ENCODE results near the gene SLC12A8. TPM values are rescaled to one million over a fixed set of nuclear protein-coding genes. Genes with fewer than 3 reads are reported as not detected.

The SLC12A8 gene
- total RNA-seq, 1 donor from 2014 or later = 9.2 TPM

DNA sequence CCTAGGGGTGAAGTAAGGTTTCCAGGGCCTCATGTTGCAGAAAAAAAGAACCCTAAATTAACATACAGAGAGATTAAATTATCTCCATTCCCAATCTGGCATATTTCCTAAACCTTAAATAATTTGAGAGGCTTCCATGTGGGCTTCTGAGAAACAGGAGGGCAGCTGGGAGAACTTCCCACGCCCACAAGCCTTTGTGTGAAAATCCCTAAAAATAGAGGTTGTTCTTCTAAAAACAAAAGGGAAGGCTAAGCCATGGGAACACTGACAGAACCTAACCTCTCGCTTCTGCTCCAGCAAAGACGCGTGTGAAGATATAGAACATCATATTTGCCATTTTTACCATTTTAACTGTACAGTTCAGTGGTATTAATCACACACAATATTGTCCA is 812 bp upstream of the SLC12A8 start:
- Mint-ChIP-seq H3K9me3 (ENCODE audit: low read depth) (no peaks in the 10 kb centered on the region), H3K27ac (no peak overlapping the region)

DNA sequence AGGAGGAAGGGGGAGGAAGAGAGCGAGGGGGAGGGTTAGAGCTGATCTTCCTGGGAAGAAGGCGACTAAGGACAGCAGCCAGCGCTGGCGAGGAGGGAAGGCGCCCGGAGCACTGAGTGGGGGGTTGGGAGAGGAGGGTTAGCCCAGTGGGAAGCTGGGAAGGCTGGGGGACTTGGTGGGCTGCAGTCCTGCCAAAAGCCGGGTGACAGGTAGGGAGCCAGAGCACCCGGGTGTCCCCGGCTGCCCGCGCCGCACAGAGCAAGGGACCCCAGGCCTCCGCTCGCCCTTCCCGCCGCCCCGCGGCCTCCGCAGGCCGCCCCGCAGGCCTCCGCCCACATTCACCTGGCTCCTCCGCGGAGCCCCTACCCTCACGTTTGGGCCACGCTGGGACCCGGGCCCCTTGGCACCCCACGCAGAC is 448 bp downstream of the SLC12A8 start:
- Mint-ChIP-seq H3K36me3 (ENCODE audit: insufficient read depth) (peaks cover 2% of the 10 kb centered on the region), H3K27me3 (peaks cover 18% of the 10 kb centered on the region), H3K4me1 (ENCODE audit: low read depth) (peaks cover 18% of the 10 kb centered on the region), H3K4me3 (ENCODE audit: low read depth) (peak overlapping the region; percentile 73), H3K27ac (peak overlapping the region; percentile 47), H3K9me3 (ENCODE audit: low read depth) (no peaks in the 10 kb centered on the region)
- DNase-seq (ENCODE audit: low spot score, unreplicated experiment) = peak; percentile 11
- TF ChIP-seq, protein P1, sequence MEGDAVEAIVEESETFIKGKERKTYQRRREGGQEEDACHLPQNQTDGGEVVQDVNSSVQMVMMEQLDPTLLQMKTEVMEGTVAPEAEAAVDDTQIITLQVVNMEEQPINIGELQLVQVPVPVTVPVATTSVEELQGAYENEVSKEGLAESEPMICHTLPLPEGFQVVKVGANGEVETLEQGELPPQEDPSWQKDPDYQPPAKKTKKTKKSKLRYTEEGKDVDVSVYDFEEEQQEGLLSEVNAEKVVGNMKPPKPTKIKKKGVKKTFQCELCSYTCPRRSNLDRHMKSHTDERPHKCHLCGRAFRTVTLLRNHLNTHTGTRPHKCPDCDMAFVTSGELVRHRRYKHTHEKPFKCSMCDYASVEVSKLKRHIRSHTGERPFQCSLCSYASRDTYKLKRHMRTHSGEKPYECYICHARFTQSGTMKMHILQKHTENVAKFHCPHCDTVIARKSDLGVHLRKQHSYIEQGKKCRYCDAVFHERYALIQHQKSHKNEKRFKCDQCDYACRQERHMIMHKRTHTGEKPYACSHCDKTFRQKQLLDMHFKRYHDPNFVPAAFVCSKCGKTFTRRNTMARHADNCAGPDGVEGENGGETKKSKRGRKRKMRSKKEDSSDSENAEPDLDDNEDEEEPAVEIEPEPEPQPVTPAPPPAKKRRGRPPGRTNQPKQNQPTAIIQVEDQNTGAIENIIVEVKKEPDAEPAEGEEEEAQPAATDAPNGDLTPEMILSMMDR (IDR thresholded peaks at IDR 0.05; ENCODE audit: unreplicated experiment) = no peak

More for the DNA sequence above, 812 bp upstream of the SLC12A8 start:
- peak overlapping the region; percentile 69 for H3K4me3 Mint-ChIP-seq (ENCODE audit: low read depth)
- H3K4me1 Mint-ChIP-seq (ENCODE audit: low read depth) = peaks cover 13% of the 10 kb centered on the region
- no peak for DNase-seq (ENCODE audit: low spot score, unreplicated experiment)
- peaks cover 18% of the 10 kb centered on the region for H3K27me3 Mint-ChIP-seq
- TF ChIP-seq, protein P1 (IDR thresholded peaks at IDR 0.05; ENCODE audit: unreplicated experiment) = no peak
- H3K36me3 Mint-ChIP-seq (ENCODE audit: insufficient read depth) = peaks cover 2% of the 10 kb centered on the region

DNA sequence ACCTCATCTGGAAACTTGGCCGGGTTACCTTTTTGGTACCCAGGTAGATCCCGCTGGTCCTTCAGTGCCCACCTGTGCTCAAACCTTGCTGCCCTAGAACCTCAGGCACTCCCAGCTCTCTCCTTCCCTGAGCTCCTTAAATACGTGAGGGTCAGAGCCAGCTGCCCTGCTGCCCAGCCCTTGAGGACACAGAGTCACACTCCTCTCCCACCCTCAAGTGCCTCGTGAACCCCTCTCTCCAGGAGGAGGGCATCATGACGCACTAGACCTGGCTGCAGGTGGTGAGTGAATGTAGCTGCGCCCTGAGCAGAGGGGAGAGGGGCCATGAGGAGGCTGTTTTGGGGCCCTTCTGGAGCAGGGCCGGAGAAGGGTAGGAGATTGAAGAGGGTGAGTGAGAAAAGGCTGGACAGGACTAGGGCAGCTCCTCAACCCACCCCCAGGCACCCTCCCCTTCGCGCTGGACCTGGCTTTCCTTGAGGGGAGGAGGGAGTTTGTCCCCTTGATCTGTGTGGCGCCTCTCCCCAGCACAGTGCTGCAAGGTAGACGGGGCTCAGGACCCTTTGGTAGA is 941 bp downstream of the SLC12A8 start:
- peaks cover 18% of the 10 kb centered on the region for H3K27me3 Mint-ChIP-seq
- DNase-seq (ENCODE audit: low spot score, unreplicated experiment) = no peak
- TF ChIP-seq, protein P1 (IDR thresholded peaks at IDR 0.05; ENCODE audit: unreplicated experiment) = no peak
- H3K27ac Mint-ChIP-seq = peak overlapping the region; percentile 47
- peak overlapping the region; percentile 73 for H3K4me3 Mint-ChIP-seq (ENCODE audit: low read depth)
- peaks cover 2% of the 10 kb centered on the region for H3K36me3 Mint-ChIP-seq (ENCODE audit: insufficient read depth)
- no peaks in the 10 kb centered on the region for H3K9me3 Mint-ChIP-seq (ENCODE audit: low read depth)
- peaks cover 18% of the 10 kb centered on the region for H3K4me1 Mint-ChIP-seq (ENCODE audit: low read depth)

DNA sequence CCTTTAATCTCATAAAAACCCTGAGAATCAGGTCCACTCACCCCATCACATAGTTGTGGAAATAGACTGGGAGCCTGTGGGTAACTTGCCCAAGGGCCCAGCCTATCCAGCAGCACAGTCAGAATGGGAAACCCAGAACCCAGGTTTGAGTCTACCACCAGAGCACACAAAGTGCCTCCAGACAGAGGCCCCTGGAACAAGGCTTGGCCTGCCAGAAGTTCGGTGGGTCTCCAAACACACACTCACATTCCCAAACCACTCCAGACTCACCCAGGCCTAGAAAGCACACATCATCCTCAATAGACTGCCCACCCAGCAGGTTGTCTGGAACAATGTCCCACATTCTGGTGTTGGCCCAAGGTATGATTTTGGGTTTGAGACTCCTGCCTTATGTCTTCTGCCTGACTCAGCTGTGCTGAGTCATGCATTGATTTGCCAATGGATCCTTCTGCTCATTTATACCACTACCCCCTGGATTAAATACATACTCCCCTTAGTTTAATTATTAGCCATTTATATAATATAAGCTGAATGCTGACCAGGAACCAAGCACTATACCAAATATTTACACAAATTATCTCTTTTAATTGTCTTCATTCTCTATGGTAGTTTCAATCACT is 4.5 kb downstream of the SLC12A8 start:
- Mint-ChIP-seq H3K27me3 (peaks cover 8% of the 10 kb centered on the region), H3K9me3 (ENCODE audit: low read depth) (peaks cover 3% of the 10 kb centered on the region), H3K4me3 (ENCODE audit: low read depth) (no peak overlapping the region), H3K27ac (no peak overlapping the region), H3K4me1 (ENCODE audit: low read depth) (peaks cover 11% of the 10 kb centered on the region), H3K36me3 (ENCODE audit: insufficient read depth) (peaks cover 3% of the 10 kb centered on the region)
- TF ChIP-seq, protein P1 (IDR thresholded peaks at IDR 0.05; ENCODE audit: unreplicated experiment) = no peak
- no peak for DNase-seq (ENCODE audit: low spot score, unreplicated experiment)

DNA sequence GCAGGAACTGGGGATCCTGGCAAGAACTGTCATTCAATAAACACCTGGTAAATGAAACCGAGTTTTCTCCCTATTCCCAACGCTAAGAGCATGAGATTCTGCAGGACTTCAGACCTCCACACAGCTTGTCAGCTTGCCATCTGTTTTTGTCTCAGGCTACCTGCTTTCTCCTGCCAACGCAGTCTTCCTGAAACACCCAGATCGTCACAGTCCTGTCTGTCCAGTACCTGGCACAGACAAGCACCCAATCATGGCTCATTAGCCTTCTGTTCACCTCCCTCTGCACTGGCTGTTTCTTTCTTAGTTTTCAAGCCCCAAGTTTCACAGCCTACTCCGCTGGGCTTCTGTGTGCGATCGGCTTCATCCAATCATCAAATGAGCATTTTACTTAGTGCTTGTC is 5.0 kb downstream of the SLC12A8 start:
- TF ChIP-seq, protein P1 (IDR thresholded peaks at IDR 0.05; ENCODE audit: unreplicated experiment) = no peak
- Mint-ChIP-seq H3K4me3 (ENCODE audit: low read depth) (no peak overlapping the region), H3K36me3 (ENCODE audit: insufficient read depth) (peaks cover 4% of the 10 kb centered on the region), H3K27me3 (peaks cover 8% of the 10 kb centered on the region), H3K4me1 (ENCODE audit: low read depth) (peaks cover 11% of the 10 kb centered on the region), H3K27ac (no peak overlapping the region), H3K9me3 (ENCODE audit: low read depth) (peaks cover 3% of the 10 kb centered on the region)
- DNase-seq (ENCODE audit: low spot score, unreplicated experiment) = no peak
